ENCODE measurements around the gene VRK1. TPM values are rescaled to one million over a fixed set of nuclear protein-coding genes. Genes with fewer than 3 reads are reported as not detected.

The VRK1 gene
- total and polyA plus RNA-seq, 2 of the 4 experiments (the other 2 are of a cell fraction), result 14.2 to 19.9 TPM

DNA sequence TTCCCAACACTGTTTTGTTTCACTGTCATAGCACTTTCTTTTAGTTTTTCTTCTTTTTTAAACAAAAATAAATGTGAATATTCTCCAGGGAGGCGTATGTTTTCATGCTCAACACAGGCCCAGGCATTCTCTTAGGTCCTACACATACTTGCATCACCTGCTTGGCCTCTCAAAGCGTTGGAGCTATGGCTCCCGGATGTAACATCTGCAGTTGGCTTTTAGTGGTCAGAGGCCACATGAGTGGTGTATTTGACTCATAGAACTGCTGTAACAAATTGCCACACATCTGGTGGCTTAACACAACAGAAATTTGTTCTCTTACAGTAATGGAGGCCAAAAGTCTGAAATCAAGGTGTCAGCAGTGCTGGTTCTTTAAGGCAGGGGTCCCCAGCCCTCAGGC is 44.6 kb upstream of the VRK1 start:
- Histone ChIP-seq H3K4ac (ENCODE audit: low read depth, low read length) (no peak overlapping the region), H3K36me3 (ENCODE audit: control insufficient read depth, insufficient read depth, low read length) (no peaks in the 10 kb centered on the region), H3K4me3 (ENCODE audit: insufficient read depth, low read depth, low read length) (no peak overlapping the region), H4K91ac (ENCODE audit: insufficient read depth, low read depth, low read length) (no peak overlapping the region), H2AK9ac (replicated peaks; ENCODE audit: low read depth, low read length, poor library complexity) (no peak overlapping the region), H3K79me1 (ENCODE audit: low read depth in 1 of 2, low read length in 2 of 2) (no peaks in the 10 kb centered on the region), H2BK15ac (ENCODE audit: low read depth, low read length) (no peak overlapping the region), H4K5ac (ENCODE audit: low read depth, low read length) (no peak overlapping the region), H3K27me3 (ENCODE audit: control insufficient read depth, insufficient read depth, low read length) (peaks cover 2% of the 10 kb centered on the region), H3K9ac (ENCODE audit: low read depth, low read length) (no peak overlapping the region), H2BK5ac (ENCODE audit: low read depth, low read length, poor library complexity, severe bottlenecking) (no peak overlapping the region), H2BK20ac (ENCODE audit: low read depth, low read length) (no peak overlapping the region), H3K9me3 (ENCODE audit: control insufficient read depth, insufficient read depth, low read length) (no peaks in the 10 kb centered on the region), H2BK120ac (ENCODE audit: low read depth, low read length) (no peak overlapping the region), H3K27ac (ENCODE audit: insufficient read depth, low read length) (no peak overlapping the region), H2AK5ac (ENCODE audit: low read depth, low read length) (no peak overlapping the region), H3K18ac (ENCODE audit: low read depth, low read length) (no peak overlapping the region), H3K4me1 (ENCODE audit: control insufficient read depth, insufficient read depth, low read length) (no peaks in the 10 kb centered on the region), H4K8ac (ENCODE audit: low read depth in 2 of 2, low read length in 2 of 2) (no peak overlapping the region), H3K23ac (ENCODE audit: low read depth, low read length) (no peak overlapping the region), H3K4me2 (ENCODE audit: low read depth, low read length) (no peak overlapping the region), H3K56ac (ENCODE audit: extremely low read depth, insufficient read depth, low read length) (no peak overlapping the region), H2AFZ (replicated peaks; ENCODE audit: low read length, poor library complexity) (no peak overlapping the region), H3K14ac (replicated peaks; ENCODE audit: low read depth, low read length) (no peak overlapping the region), H3K9me1 (ENCODE audit: insufficient read depth, low read length) (no peaks in the 10 kb centered on the region), H4K20me1 (ENCODE audit: insufficient read depth, low read length) (no peaks in the 10 kb centered on the region)
- in situ Hi-C loops (cut with MboI; ENCODE audit: low sequenced_read_pairs), result no loop called here
- WGBS, 2 experiments (ENCODE audit: extremely low coverage in 2 of 2, insufficient read length in 1 of 2), result no CpG with 5 or more reads among the region's 3 CpGs
- dilution Hi-C loops (cut with HindIII; ENCODE audit: low sequenced_read_pairs, unreplicated experiment), result no loop called here
- no TSS peak for BruUV-seq (replicated peaks)
- intact Hi-C loops (cut with micrococcal nuclease), result no loop called here
- ChIA-PET CTCF (interaction anchor here (0.9 kb wide), 1 partner anchor 11 kb away, joined by 3 read pairs; no protein-coding TSS in a partner anchor), POLR2A (ENCODE audit: unreplicated experiment) (no interaction called here)
- ATAC-seq (ENCODE audit: low read depth) (no peak), DNase-seq (peak; percentile 5)
- TF ChIP-seq FOS (IDR thresholded peaks at IDR 0.05; ENCODE audit: low read depth, low read length), result no peak
- TF ChIP-seq, protein P1, sequence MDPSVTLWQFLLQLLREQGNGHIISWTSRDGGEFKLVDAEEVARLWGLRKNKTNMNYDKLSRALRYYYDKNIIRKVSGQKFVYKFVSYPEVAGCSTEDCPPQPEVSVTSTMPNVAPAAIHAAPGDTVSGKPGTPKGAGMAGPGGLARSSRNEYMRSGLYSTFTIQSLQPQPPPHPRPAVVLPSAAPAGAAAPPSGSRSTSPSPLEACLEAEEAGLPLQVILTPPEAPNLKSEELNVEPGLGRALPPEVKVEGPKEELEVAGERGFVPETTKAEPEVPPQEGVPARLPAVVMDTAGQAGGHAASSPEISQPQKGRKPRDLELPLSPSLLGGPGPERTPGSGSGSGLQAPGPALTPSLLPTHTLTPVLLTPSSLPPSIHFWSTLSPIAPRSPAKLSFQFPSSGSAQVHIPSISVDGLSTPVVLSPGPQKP (IDR thresholded peaks at IDR 0.05; ENCODE audit: borderline replicate concordance, low read depth, low read length), result no peak
- no peak for TF ChIP-seq MAFK (IDR thresholded peaks at IDR 0.05; ENCODE audit: low read depth, low read length)
- no peak for TF ChIP-seq RAD21 (IDR thresholded peaks at IDR 0.05; ENCODE audit: low read length)
- TF ChIP-seq POLR2A (IDR thresholded peaks at IDR 0.05; ENCODE audit: low read depth, low read length), result no peak
- TF ChIP-seq RCOR1 (IDR thresholded peaks at IDR 0.05; ENCODE audit: insufficient replicate concordance, low read length), result no peak
- no peak for TF ChIP-seq CHD1 (IDR thresholded peaks at IDR 0.05; ENCODE audit: low read depth, low read length)
